Stimulated activated naive CD8-positive, alpha-beta T cell treated with anti-CD3 and anti-CD28 coated beads, Interleukin-15, amount 100 ng/mL, for 72 hours (primary cell): Measurements from ENCODE around the gene SUCO.
"Not testable (repeated sequence)": the region's sequence is repeated elsewhere in the genome, so short reads cannot be mapped to it uniquely, and the experiment has no call there.

Experiments used
- ATAC-seq: fragments of 150-1000 bp; cut with Tn5 transposase; 2 replicates; pipeline ENCODE4 v1.10.0; 2021; ENCODE audit warnings: mild to moderate bottlenecking, moderate library complexity
- DNase-seq, 2 donors: peaks; one replicate each; pipeline ENCODE4 v3.0.0; 2021 to 2022
- H3K27ac Mint-ChIP-seq, 2 donors: one replicate each; pipeline ENCODE4 v1.8.0; 2022; ENCODE audit warnings: mild to moderate bottlenecking in 2 of 2, mixed read lengths in 2 of 2, moderate library complexity in 2 of 2
- H3K27me3 Mint-ChIP-seq: one replicate; pipeline ENCODE4 v1.8.0; 2022; ENCODE audit warnings: mixed read lengths
- H3K4me1 Mint-ChIP-seq: one replicate; pipeline ENCODE4 v1.8.0; 2022; ENCODE audit warnings: mild to moderate bottlenecking, mixed read lengths
- H3K4me3 Mint-ChIP-seq, 2 donors: one replicate each; pipeline ENCODE4 v1.8.0; 2022; ENCODE audit warnings: mild to moderate bottlenecking in 2 of 2, mixed read lengths in 2 of 2, moderate library complexity in 1 of 2
- H3K9me3 Mint-ChIP-seq, 2 donors: one replicate each; pipeline ENCODE4 v1.8.0; 2022; ENCODE audit warnings: mixed read lengths in 2 of 2

SUCO gene

GRCh38 chr1:172532700-172533512 is at the start of gene SUCO:
Gene SUCO, plus strand, starts transcription at chr1:172533150. Its CDS starts 286 bp downstream, at chr1:172533436.
- Mint-ChIP-seq H3K27ac (peak within 1 kb of the TSS; percentile 99 to 100), H3K4me3 (peak within 1 kb of the TSS; percentile 97 to 99), H3K9me3 (no peaks in the 10 kb centered on the region), H3K4me1 (peaks cover 51% of the 10 kb centered on the region), H3K27me3 (peaks cover 9% of the 10 kb centered on the region)
- ATAC-seq (peak; percentile 91), DNase-seq (peak; percentile 100)

- no peak overlapping the region for H3K4me3 Mint-ChIP-seq
- peaks cover 7% of the 10 kb centered on the region for H3K27me3 Mint-ChIP-seq
- ATAC-seq (no peak), DNase-seq (no peak)
- H3K27ac Mint-ChIP-seq: no peak overlapping the region
- H3K9me3 Mint-ChIP-seq: no peaks in the 10 kb centered on the region
- H3K4me1 Mint-ChIP-seq: peaks cover 15% of the 10 kb centered on the region
Observed at GRCh38 chr1:172483448-172483847, 49.5 kb upstream of the SUCO start.

GRCh38 chr1:172484252-172484651 is 48.7 kb upstream of the SUCO start:
- DNase-seq: no peak
- Mint-ChIP-seq H3K27ac (no peak overlapping the region), H3K4me3 (no peak overlapping the region), H3K4me1 (peaks cover 15% of the 10 kb centered on the region), H3K9me3 (no peaks in the 10 kb centered on the region), H3K27me3 (peaks cover 7% of the 10 kb centered on the region)
- no peak for ATAC-seq

GRCh38 chr1:172485626-172486025 is 47.3 kb upstream of the SUCO start:
- ATAC-seq (no peak), DNase-seq (no peak)
- Mint-ChIP-seq H3K4me3 (no peak overlapping the region), H3K27ac (no peak overlapping the region), H3K4me1 (peaks cover 7% of the 10 kb centered on the region), H3K9me3 (no peaks in the 10 kb centered on the region), H3K27me3 (peaks cover 12% of the 10 kb centered on the region)

- no peak overlapping the region for H3K27ac Mint-ChIP-seq
- ATAC-seq (no peak), DNase-seq (no peak)
- H3K4me3 Mint-ChIP-seq: no peak overlapping the region
- no peaks in the 10 kb centered on the region for H3K9me3 Mint-ChIP-seq
- peaks cover 19% of the 10 kb centered on the region for H3K27me3 Mint-ChIP-seq
- H3K4me1 Mint-ChIP-seq: peaks cover 5% of the 10 kb centered on the region
Observed at GRCh38 chr1:172486805-172487454, 46.0 kb upstream of the SUCO start.

- no peak overlapping the region for H3K27ac Mint-ChIP-seq
- ATAC-seq: no peak
- H3K4me3 Mint-ChIP-seq: no peak overlapping the region
Observed at GRCh38 chr1:172487550-172487949, 45.4 kb upstream of the SUCO start.

GRCh38 chr1:172488393-172488792 is 44.6 kb upstream of the SUCO start:
- H3K4me3 Mint-ChIP-seq: no peak overlapping the region
- ATAC-seq (no peak), DNase-seq (no peak)
- H3K9me3 Mint-ChIP-seq: no peaks in the 10 kb centered on the region
- H3K27ac Mint-ChIP-seq: no peak overlapping the region
- H3K4me1 Mint-ChIP-seq: peaks cover 5% of the 10 kb centered on the region
- H3K27me3 Mint-ChIP-seq: peaks cover 25% of the 10 kb centered on the region

More at GRCh38 chr1:172487550-172487949, 45.4 kb upstream of the SUCO start:
- DNase-seq: no peak
- Mint-ChIP-seq H3K9me3 (no peaks in the 10 kb centered on the region), H3K4me1 (peaks cover 5% of the 10 kb centered on the region), H3K27me3 (peaks cover 25% of the 10 kb centered on the region)

GRCh38 chr1:172489847-172490246 is 43.1 kb upstream of the SUCO start:
- Mint-ChIP-seq H3K27ac (no peak overlapping the region), H3K27me3 (peaks cover 25% of the 10 kb centered on the region), H3K9me3 (no peaks in the 10 kb centered on the region), H3K4me1 (peaks cover 5% of the 10 kb centered on the region), H3K4me3 (no peak overlapping the region)
- no peak for ATAC-seq
- DNase-seq: no peak

- DNase-seq (no peak), ATAC-seq (no peak)
- Mint-ChIP-seq H3K4me1 (peaks cover 5% of the 10 kb centered on the region), H3K4me3 (no peak overlapping the region), H3K27ac (no peak overlapping the region), H3K27me3 (peaks cover 18% of the 10 kb centered on the region), H3K9me3 (no peaks in the 10 kb centered on the region)
Observed at GRCh38 chr1:172492421-172492820, 40.5 kb upstream of the SUCO start.

GRCh38 chr1:172494166-172494565 is 38.8 kb upstream of the SUCO start:
- ATAC-seq: no peak
- Mint-ChIP-seq H3K27ac (no peak overlapping the region), H3K27me3 (peaks cover 18% of the 10 kb centered on the region), H3K4me3 (no peak overlapping the region), H3K9me3 (no peaks in the 10 kb centered on the region), H3K4me1 (no peaks in the 10 kb centered on the region)
- no peak for DNase-seq

GRCh38 chr1:172496127-172496526 is 36.8 kb upstream of the SUCO start:
- H3K4me3 Mint-ChIP-seq, H3K4me1 Mint-ChIP-seq, H3K27me3 Mint-ChIP-seq, H3K27ac Mint-ChIP-seq, DNase-seq, H3K9me3 Mint-ChIP-seq, ATAC-seq: not testable (repeated sequence)

GRCh38 chr1:172496678-172497077 is 36.3 kb upstream of the SUCO start:
- H3K4me1 Mint-ChIP-seq: no peaks in the 10 kb centered on the region
- DNase-seq (no peak), ATAC-seq (no peak)
- H3K9me3 Mint-ChIP-seq: no peaks in the 10 kb centered on the region
- peaks cover 8% of the 10 kb centered on the region for H3K27me3 Mint-ChIP-seq
- no peak overlapping the region for H3K27ac Mint-ChIP-seq
- H3K4me3 Mint-ChIP-seq: no peak overlapping the region

GRCh38 chr1:172497230-172497629 is 35.7 kb upstream of the SUCO start:
- H3K9me3 Mint-ChIP-seq: no peaks in the 10 kb centered on the region
- no peak for ATAC-seq
- H3K4me3 Mint-ChIP-seq: no peak overlapping the region
- no peak overlapping the region for H3K27ac Mint-ChIP-seq
- no peaks in the 10 kb centered on the region for H3K4me1 Mint-ChIP-seq
- no peak for DNase-seq
- peaks cover 3% of the 10 kb centered on the region for H3K27me3 Mint-ChIP-seq

GRCh38 chr1:172498857-172499256 is 34.1 kb upstream of the SUCO start:
- Mint-ChIP-seq H3K9me3 (no peaks in the 10 kb centered on the region), H3K27me3 (no peaks in the 10 kb centered on the region), H3K4me3 (no peak overlapping the region), H3K4me1 (no peaks in the 10 kb centered on the region), H3K27ac (no peak overlapping the region)
- no peak for DNase-seq
- ATAC-seq: no peak

- Mint-ChIP-seq H3K9me3 (no peaks in the 10 kb centered on the region), H3K4me1 (no peaks in the 10 kb centered on the region), H3K4me3 (no peak overlapping the region), H3K27me3 (no peaks in the 10 kb centered on the region), H3K27ac (no peak overlapping the region)
- DNase-seq: no peak
- ATAC-seq: peak; percentile 39
Observed at GRCh38 chr1:172499636-172500141, 33.3 kb upstream of the SUCO start.

- Mint-ChIP-seq H3K27me3 (no peaks in the 10 kb centered on the region), H3K4me1 (no peaks in the 10 kb centered on the region), H3K4me3 (no peak overlapping the region), H3K9me3 (no peaks in the 10 kb centered on the region), H3K27ac (no peak overlapping the region)
- no peak for ATAC-seq
- no peak for DNase-seq
Observed at GRCh38 chr1:172500207-172500606, 32.7 kb upstream of the SUCO start.
